Measurements from ENCODE around the gene MED16.
"Not testable (repeated sequence)": the region's sequence is repeated elsewhere in the genome, so short reads cannot be mapped to it uniquely, and the experiment has no call there.

Gene MED16

GRCh38 chr19:907183-907853 lies 14.3 kb upstream of the MED16 start:
- DNase-seq (ENCODE audit: low read depth in 2 of 2): no peak

- no peak for DNase-seq (ENCODE audit: low read depth in 2 of 2)
Observed at GRCh38 chr19:906480-906879, 13.5 kb upstream of the MED16 start.

- no peak for DNase-seq (ENCODE audit: low read depth in 2 of 2)
Observed at GRCh38 chr19:904545-904944, 11.6 kb upstream of the MED16 start.

GRCh38 chr19:903266-903797 lies 10.3 kb upstream of the MED16 start:
- DNase-seq (ENCODE audit: low read depth in 2 of 2): no peak

GRCh38 chr19:902446-903226 lies 9.6 kb upstream of the MED16 start:
- no peak for DNase-seq (ENCODE audit: low read depth in 2 of 2)

GRCh38 chr19:902093-902370 lies 9.0 kb upstream of the MED16 start:
- no peak for DNase-seq (ENCODE audit: low read depth in 2 of 2)

GRCh38 chr19:901216-902092 lies 8.5 kb upstream of the MED16 start:
- no peak for DNase-seq (ENCODE audit: low read depth in 2 of 2)

GRCh38 chr19:900302-901111 lies 7.5 kb upstream of the MED16 start:
- DNase-seq (ENCODE audit: low read depth in 2 of 2): no peak

GRCh38 chr19:900043-900301 lies 7.0 kb upstream of the MED16 start:
- no peak for DNase-seq (ENCODE audit: low read depth in 2 of 2)

GRCh38 chr19:899336-900042 lies 6.5 kb upstream of the MED16 start:
- DNase-seq (ENCODE audit: low read depth in 2 of 2): no peak

- DNase-seq (ENCODE audit: low read depth in 2 of 2): no peak
Observed at GRCh38 chr19:898663-899062, 5.7 kb upstream of the MED16 start.

GRCh38 chr19:897442-898039 lies 4.6 kb upstream of the MED16 start:
- DNase-seq (ENCODE audit: low read depth in 2 of 2): no peak

GRCh38 chr19:896999-897398 lies 4.0 kb upstream of the MED16 start:
- DNase-seq (ENCODE audit: low read depth in 2 of 2): no peak

GRCh38 chr19:896434-896833 lies 3.4 kb upstream of the MED16 start:
- no peak for DNase-seq (ENCODE audit: low read depth in 2 of 2)

- DNase-seq (ENCODE audit: low read depth in 2 of 2): no peak
Observed at GRCh38 chr19:892243-892893, 619 bp downstream of the MED16 start.

GRCh38 chr19:891421-892200 lies 1.4 kb downstream of the MED16 start:
- DNase-seq (ENCODE audit: low read depth in 2 of 2): not testable (repeated sequence)

- no peak for DNase-seq (ENCODE audit: low read depth in 2 of 2)
Observed at GRCh38 chr19:890831-891230, 2.2 kb downstream of the MED16 start.

- DNase-seq (ENCODE audit: low read depth in 2 of 2): no peak
Observed at GRCh38 chr19:889662-890295, 3.2 kb downstream of the MED16 start.

Data from fibroblast of skin of left biceps (primary cell).